Muscle layer of colon (tissue), 2 donors: ENCODE data around the gene S100A14.
"Not testable (repeated sequence)": the region's sequence is repeated elsewhere in the genome, so short reads cannot be mapped to it uniquely, and the experiment has no call there.

Experiments used
- H3K27ac ChIP-seq: one replicate; pipeline ENCODE4 v1.7.0; 2013; ENCODE audit warnings: low read depth, mild to moderate bottlenecking, low read length, moderate library complexity
- H3K27me3 ChIP-seq, 2 donors: one replicate each; pipeline ENCODE4 v1.7.0; 2013; ENCODE audit warnings: low read length in 2 of 2, mild to moderate bottlenecking in 2 of 2; ENCODE audit not compliant: insufficient read depth in 2 of 2, control insufficient read depth in 1 of 2
- H3K36me3 ChIP-seq: one replicate; pipeline ENCODE4 v1.7.0; 2013; ENCODE audit warnings: mild to moderate bottlenecking, low read length; ENCODE audit not compliant: insufficient read depth
- H3K4me1 ChIP-seq: one replicate; pipeline ENCODE4 v1.7.0; 2013; ENCODE audit warnings: mild to moderate bottlenecking, low read length; ENCODE audit not compliant: insufficient read depth
- H3K4me3 ChIP-seq, 2 donors: one replicate each; pipeline ENCODE4 v1.7.0; 2013; ENCODE audit warnings: low read length in 2 of 2, low read depth in 1 of 2, mild to moderate bottlenecking in 1 of 2, moderate library complexity in 1 of 2
- H3K9ac ChIP-seq: one replicate; pipeline ENCODE4 v1.7.0; 2013; ENCODE audit warnings: low read length
- H3K9me3 ChIP-seq: one replicate; pipeline ENCODE4 v1.7.0; 2013; ENCODE audit warnings: mild to moderate bottlenecking, low read length
- donor health status: abdominal sarcoma.
- donor health status: Adenocarcinoma of cecum.

The S100A14 gene

GRCh38 chr1:153649137-153649862 lies 33.2 kb upstream of the S100A14 start:
- no peaks in the 10 kb centered on the region for H3K9me3 ChIP-seq
- H3K36me3 ChIP-seq: peaks cover 17% of the 10 kb centered on the region
- H3K9ac ChIP-seq: no peak overlapping the region
- H3K27me3 ChIP-seq: no peaks in the 10 kb centered on the region
- no peak overlapping the region for H3K4me3 ChIP-seq
- peaks cover 8% of the 10 kb centered on the region for H3K4me1 ChIP-seq
- H3K27ac ChIP-seq: no peak overlapping the region

- H3K27me3 ChIP-seq: no peaks in the 10 kb centered on the region
- H3K9ac ChIP-seq: no peak overlapping the region
- H3K4me1 ChIP-seq: peaks cover 13% of the 10 kb centered on the region
- H3K36me3 ChIP-seq: peaks cover 29% of the 10 kb centered on the region
- no peak overlapping the region for H3K4me3 ChIP-seq
- H3K9me3 ChIP-seq: no peaks in the 10 kb centered on the region
- H3K27ac ChIP-seq: no peak overlapping the region
Observed at GRCh38 chr1:153648000-153648643, 32.0 kb upstream of the S100A14 start.

GRCh38 chr1:153647346-153647714 lies 31.2 kb upstream of the S100A14 start:
- no peak overlapping the region for H3K4me3 ChIP-seq
- no peak overlapping the region for H3K9ac ChIP-seq
- peaks cover 13% of the 10 kb centered on the region for H3K4me1 ChIP-seq
- H3K27ac ChIP-seq: no peak overlapping the region
- H3K36me3 ChIP-seq: peaks cover 36% of the 10 kb centered on the region
- no peaks in the 10 kb centered on the region for H3K9me3 ChIP-seq
- H3K27me3 ChIP-seq: no peaks in the 10 kb centered on the region

- Histone ChIP-seq H3K27me3 (no peaks in the 10 kb centered on the region), H3K4me1 (peaks cover 13% of the 10 kb centered on the region), H3K9me3 (no peaks in the 10 kb centered on the region), H3K27ac (no peak overlapping the region), H3K4me3 (no peak overlapping the region), H3K36me3 (peaks cover 42% of the 10 kb centered on the region), H3K9ac (no peak overlapping the region)
Observed at GRCh38 chr1:153646672-153647345, 30.7 kb upstream of the S100A14 start.

GRCh38 chr1:153643816-153644215 lies 27.7 kb upstream of the S100A14 start:
- Histone ChIP-seq H3K4me1 (peaks cover 6% of the 10 kb centered on the region), H3K27ac (no peak overlapping the region), H3K4me3 (no peak overlapping the region), H3K36me3 (peaks cover 71% of the 10 kb centered on the region), H3K27me3 (no peaks in the 10 kb centered on the region), H3K9ac (no peak overlapping the region), H3K9me3 (no peaks in the 10 kb centered on the region)

- H3K36me3 ChIP-seq: peaks cover 78% of the 10 kb centered on the region
- H3K27me3 ChIP-seq: no peaks in the 10 kb centered on the region
- H3K4me3 ChIP-seq: no peak overlapping the region
- H3K9me3 ChIP-seq: no peaks in the 10 kb centered on the region
- peaks cover 6% of the 10 kb centered on the region for H3K4me1 ChIP-seq
- H3K9ac ChIP-seq: no peak overlapping the region
- H3K27ac ChIP-seq: no peak overlapping the region
Observed at GRCh38 chr1:153643100-153643499, 27.0 kb upstream of the S100A14 start.

- Histone ChIP-seq H3K9ac (no peak overlapping the region), H3K4me1 (peaks cover 11% of the 10 kb centered on the region), H3K27ac (no peak overlapping the region), H3K4me3 (no peak overlapping the region), H3K36me3 (peaks cover 87% of the 10 kb centered on the region), H3K9me3 (no peaks in the 10 kb centered on the region), H3K27me3 (no peaks in the 10 kb centered on the region)
Observed at GRCh38 chr1:153642161-153642560, 26.0 kb upstream of the S100A14 start.

- Histone ChIP-seq H3K36me3 (peaks cover 94% of the 10 kb centered on the region), H3K9me3 (no peaks in the 10 kb centered on the region), H3K27ac (no peak overlapping the region), H3K27me3 (no peaks in the 10 kb centered on the region), H3K4me3 (no peak overlapping the region), H3K4me1 (peaks cover 24% of the 10 kb centered on the region), H3K9ac (no peak overlapping the region)
Observed at GRCh38 chr1:153640861-153641260, 24.7 kb upstream of the S100A14 start.

- peaks cover 88% of the 10 kb centered on the region for H3K36me3 ChIP-seq
- not testable (repeated sequence) for H3K4me3 ChIP-seq
- H3K4me1 ChIP-seq: peaks cover 31% of the 10 kb centered on the region
Observed at GRCh38 chr1:153640213-153640612, 24.1 kb upstream of the S100A14 start.

GRCh38 chr1:153639280-153639679 lies 23.2 kb upstream of the S100A14 start:
- Histone ChIP-seq H3K9ac (no peak overlapping the region), H3K27me3 (no peaks in the 10 kb centered on the region), H3K27ac (no peak overlapping the region), H3K36me3 (peaks cover 80% of the 10 kb centered on the region), H3K9me3 (no peaks in the 10 kb centered on the region), H3K4me1 (peaks cover 31% of the 10 kb centered on the region), H3K4me3 (no peak overlapping the region)

More at GRCh38 chr1:153640213-153640612, 24.1 kb upstream of the S100A14 start:
- not testable (repeated sequence) for H3K9ac ChIP-seq, H3K27ac ChIP-seq, H3K9me3 ChIP-seq, H3K27me3 ChIP-seq

- Histone ChIP-seq H3K9me3 (no peaks in the 10 kb centered on the region), H3K9ac (no peak overlapping the region), H3K4me1 (peaks cover 28% of the 10 kb centered on the region), H3K27me3 (no peaks in the 10 kb centered on the region), H3K36me3 (peaks cover 70% of the 10 kb centered on the region), H3K27ac (no peak overlapping the region), H3K4me3 (no peak overlapping the region)
Observed at GRCh38 chr1:153638261-153638660, 22.1 kb upstream of the S100A14 start.
